Measurements from ENCODE around the gene POC1A.
"Not testable (repeated sequence)": the region's sequence is repeated elsewhere in the genome, so short reads cannot be mapped to it uniquely, and the experiment has no call there.

- not testable (repeated sequence) for TF ChIP-seq POLR2A (IDR thresholded peaks at IDR 0.05; ENCODE audit: low read depth, low read length); NFYB (IDR thresholded peaks at IDR 0.05; ENCODE audit: insufficient read depth, low read depth, low read length); CTCF (IDR thresholded peaks at IDR 0.05 in 2 of 3, conservative IDR thresholded peaks at IDR 0.05 in 1 of 3; ENCODE audit: control insufficient read depth in 2 of 3, extremely low read depth in 1 of 3, insufficient read depth in 1 of 3, low read depth in 3 of 3, low read length in 3 of 3); FOS (IDR thresholded peaks at IDR 0.05; ENCODE audit: borderline replicate concordance, extremely low read depth, insufficient read length); POLR2AphosphoS5 (IDR thresholded peaks at IDR 0.05; ENCODE audit: low read length)
These were observed 111.2 kb downstream of the POC1A start for GRCh38 chr3:52043039-52043438.

All from GM12878 (cell line).